ENCODE data around the gene VEPH1.

Gene VEPH1

GRCh38 chr3:157313186-157313585, 190.0 kb downstream of the VEPH1 start:
- in situ Hi-C loops (cut with MboI; ENCODE audit: low sequenced_read_pairs) = no loop called here

GRCh38 chr3:157312376-157312745, 190.9 kb downstream of the VEPH1 start:
- in situ Hi-C loops (cut with MboI; ENCODE audit: low sequenced_read_pairs) = no loop called here

- in situ Hi-C loops (cut with MboI; ENCODE audit: low sequenced_read_pairs) = no loop called here
Observed at GRCh38 chr3:157311633-157312375, 191.4 kb downstream of the VEPH1 start.

- in situ Hi-C loops (cut with MboI; ENCODE audit: low sequenced_read_pairs) = no loop called here
Observed at GRCh38 chr3:157310329-157311052, 192.7 kb downstream of the VEPH1 start.

GRCh38 chr3:157306502-157306901, 196.7 kb downstream of the VEPH1 start:
- in situ Hi-C loops (cut with MboI; ENCODE audit: low sequenced_read_pairs) = no loop called here

GRCh38 chr3:157305392-157305791, 197.8 kb downstream of the VEPH1 start:
- in situ Hi-C loops (cut with MboI; ENCODE audit: low sequenced_read_pairs) = no loop called here

- in situ Hi-C loops (cut with MboI; ENCODE audit: low sequenced_read_pairs) = no loop called here
Observed at GRCh38 chr3:157301755-157302154, 201.5 kb downstream of the VEPH1 start.

GRCh38 chr3:157300981-157301663, 202.1 kb downstream of the VEPH1 start:
- in situ Hi-C loops (cut with MboI; ENCODE audit: low sequenced_read_pairs) = no loop called here

- in situ Hi-C loops (cut with MboI; ENCODE audit: low sequenced_read_pairs) = no loop called here
Observed at GRCh38 chr3:157300094-157300493, 203.1 kb downstream of the VEPH1 start.

GRCh38 chr3:157297328-157297915, 205.8 kb downstream of the VEPH1 start:
- in situ Hi-C loops (cut with MboI; ENCODE audit: low sequenced_read_pairs) = no loop called here

- in situ Hi-C loops (cut with MboI; ENCODE audit: low sequenced_read_pairs) = no loop called here
Observed at GRCh38 chr3:157294953-157295352, 208.3 kb downstream of the VEPH1 start.

GRCh38 chr3:157294491-157294890, 208.7 kb downstream of the VEPH1 start:
- in situ Hi-C loops (cut with MboI; ENCODE audit: low sequenced_read_pairs) = no loop called here

- in situ Hi-C loops (cut with MboI; ENCODE audit: low sequenced_read_pairs) = no loop called here
Observed at GRCh38 chr3:157290766-157291165, 212.4 kb downstream of the VEPH1 start.

GRCh38 chr3:157285966-157286365, 217.2 kb downstream of the VEPH1 start:
- in situ Hi-C loops (cut with MboI; ENCODE audit: low sequenced_read_pairs) = no loop called here

GRCh38 chr3:157285141-157285540, 218.1 kb downstream of the VEPH1 start:
- in situ Hi-C loops (cut with MboI; ENCODE audit: low sequenced_read_pairs) = no loop called here

- in situ Hi-C loops (cut with MboI; ENCODE audit: low sequenced_read_pairs) = no loop called here
Observed at GRCh38 chr3:157284688-157285087, 218.5 kb downstream of the VEPH1 start.

- in situ Hi-C loops (cut with MboI; ENCODE audit: low sequenced_read_pairs) = no loop called here
Observed at GRCh38 chr3:157282261-157283191, 220.7 kb downstream of the VEPH1 start.

- in situ Hi-C loops (cut with MboI; ENCODE audit: low sequenced_read_pairs) = no loop called here
Observed at GRCh38 chr3:157280786-157281185, 222.4 kb downstream of the VEPH1 start.

GRCh38 chr3:157280354-157280753, 222.9 kb downstream of the VEPH1 start:
- in situ Hi-C loops (cut with MboI; ENCODE audit: low sequenced_read_pairs) = no loop called here

GRCh38 chr3:157279237-157279636, 224.0 kb downstream of the VEPH1 start:
- in situ Hi-C loops (cut with MboI; ENCODE audit: low sequenced_read_pairs) = no loop called here
